IMR-90 (cell line): ENCODE data around the gene GALNT17. TPM values are rescaled to one million over a fixed set of nuclear protein-coding genes. Genes with fewer than 3 reads are reported as not detected.

Experiments
- ATAC-seq: fragments of 200-7000 bp; cut with Tn5 transposase; 2 replicates; pipeline ENCODE4 v1.9.1; 2020; ENCODE audit warnings: low read depth, mild to moderate bottlenecking, moderate library complexity
- BruUV-seq: library from RNA; stranded (reverse); fragments of 400-500 nt; replicated peaks from 2 replicates; lab custom pipeline; 2021; lab: Mats Ljungman, UMichigan
- CTCF ChIA-PET: fragments of 300-600 bp; formaldehyde crosslinking; extraction: SDS; loops from one replicate; lab custom pipeline; 2021; ENCODE audit warnings: antibody characterized with exemption; lab: Yijun Ruan, JAX
- POLR2A ChIA-PET: fragments of 300-600 bp; sonication (Branson Sonifier 250); formaldehyde crosslinking; loops from one replicate; lab custom pipeline; 2022; ENCODE audit warnings: antibody characterized with exemption; ENCODE audit not compliant: unreplicated experiment; lab: Charles Lee
- DNase-seq: peaks from one replicate; pipeline ENCODE4 v3.0.0; 2013
- H2AFZ ChIP-seq: replicated peaks from 2 replicates; pipeline ENCODE3; 2013; ENCODE audit warnings: low read length, mild to moderate bottlenecking; ENCODE audit not compliant: poor library complexity
- H2AK5ac ChIP-seq: 2 replicates; pipeline ENCODE4 v1.6.1; 2013; ENCODE audit warnings: low read depth, low read length, inconsistent platforms
- H2AK9ac ChIP-seq: replicated peaks from 2 replicates; pipeline ENCODE3; 2013; ENCODE audit warnings: mild to moderate bottlenecking, low read depth, low read length, moderate library complexity; ENCODE audit not compliant: poor library complexity
- H2BK120ac ChIP-seq: 2 replicates; pipeline ENCODE4 v1.6.1; 2013; ENCODE audit warnings: low read depth, low read length, inconsistent platforms
- H2BK15ac ChIP-seq: 3 replicates; pipeline ENCODE4 v1.6.1; 2013; ENCODE audit warnings: low read depth, low read length, inconsistent platforms
- H2BK20ac ChIP-seq: 2 replicates; pipeline ENCODE4 v1.6.1; 2013; ENCODE audit warnings: low read depth, mild to moderate bottlenecking, inconsistent platforms, low read length, moderate library complexity
- H2BK5ac ChIP-seq: 2 replicates; pipeline ENCODE4 v1.6.1; 2013; ENCODE audit warnings: mild to moderate bottlenecking, low read depth, low read length, inconsistent platforms; ENCODE audit not compliant: poor library complexity, severe bottlenecking
- H3K14ac ChIP-seq: replicated peaks from 2 replicates; pipeline ENCODE4 v1.6.1; 2013; ENCODE audit warnings: low read depth, low read length, inconsistent platforms
- H3K18ac ChIP-seq: 2 replicates; pipeline ENCODE4 v1.6.1; 2013; ENCODE audit warnings: low read depth, low read length, control low read depth
- H3K23ac ChIP-seq: 2 replicates; pipeline ENCODE4 v1.6.1; 2013; ENCODE audit warnings: low read depth, low read length, inconsistent platforms
- H3K27ac ChIP-seq: 2 replicates; pipeline ENCODE4 v1.5.1; 2013; ENCODE audit warnings: mild to moderate bottlenecking, control low read depth, low read length; ENCODE audit not compliant: insufficient read depth
- H3K27me3 ChIP-seq: 2 replicates; pipeline ENCODE4 v1.6.1; 2013; ENCODE audit warnings: low read length; ENCODE audit not compliant: control insufficient read depth, insufficient read depth
- H3K36me3 ChIP-seq: 2 replicates; pipeline ENCODE4 v1.6.1; 2013; ENCODE audit warnings: low read length, mixed read lengths; ENCODE audit not compliant: control insufficient read depth, insufficient read depth
- H3K4ac ChIP-seq: 2 replicates; pipeline ENCODE4 v1.6.1; 2013; ENCODE audit warnings: low read depth, low read length, inconsistent platforms
- H3K4me1 ChIP-seq: 2 replicates; pipeline ENCODE4 v1.6.1; 2013; ENCODE audit warnings: low read length, mixed read lengths; ENCODE audit not compliant: control insufficient read depth, insufficient read depth
- H3K4me2 ChIP-seq: 2 replicates; pipeline ENCODE4 v1.6.1; 2013; ENCODE audit warnings: low read depth, mild to moderate bottlenecking, control low read depth, low read length, moderate library complexity
- H3K4me3 ChIP-seq: 2 replicates; pipeline ENCODE4 v1.5.1; 2013; ENCODE audit warnings: low read depth, mild to moderate bottlenecking, control low read depth, low read length, moderate library complexity; ENCODE audit not compliant: insufficient read depth
- H3K56ac ChIP-seq: 2 replicates; pipeline ENCODE4 v1.6.1; 2013; ENCODE audit warnings: low read length, inconsistent platforms; ENCODE audit not compliant: insufficient read depth; ENCODE audit errors: extremely low read depth
- H3K79me1 ChIP-seq, 2 experiments: 2 replicates each; pipeline ENCODE4 v1.6.1; 2013; ENCODE audit warnings: low read length in 2 of 2, inconsistent platforms in 1 of 2, low read depth in 1 of 2
- H3K9ac ChIP-seq: 2 replicates; pipeline ENCODE4 v1.6.1; 2013; ENCODE audit warnings: low read depth, low read length, control low read depth
- H3K9me1 ChIP-seq: 2 replicates; pipeline ENCODE4 v1.6.1; 2013; ENCODE audit warnings: low read length, inconsistent platforms; ENCODE audit not compliant: insufficient read depth
- H3K9me3 ChIP-seq: 2 replicates; pipeline ENCODE4 v1.6.1; 2013; ENCODE audit warnings: low read length; ENCODE audit not compliant: control insufficient read depth, insufficient read depth
- H4K20me1 ChIP-seq: 2 replicates; pipeline ENCODE4 v1.6.1; 2013; ENCODE audit warnings: low read length, inconsistent platforms; ENCODE audit not compliant: insufficient read depth
- H4K5ac ChIP-seq: 2 replicates; pipeline ENCODE4 v1.6.1; 2013; ENCODE audit warnings: mild to moderate bottlenecking, low read depth, low read length, control low read depth
- H4K8ac ChIP-seq, 2 experiments: 2 replicates each; pipeline ENCODE4 v1.6.1; 2013; ENCODE audit warnings: low read depth in 2 of 2, low read length in 2 of 2, control low read depth in 1 of 2, inconsistent platforms in 1 of 2
- H4K91ac ChIP-seq: 2 replicates; pipeline ENCODE4 v1.6.1; 2013; ENCODE audit warnings: low read depth, low read length, inconsistent platforms; ENCODE audit not compliant: insufficient read depth
- BHLHE40 ChIP-seq: fragments of 150-350 bp; IDR thresholded peaks from 2 replicates; pipeline ENCODE4 v1.6.1; 2016; ENCODE audit warnings: mild to moderate bottlenecking, low read depth, low read length
- CEBPB ChIP-seq: IDR thresholded peaks from 2 replicates; pipeline ENCODE4 v1.6.1; 2012; ENCODE audit warnings: low read depth, low read length, improper control_type of control experiment
- CHD1 ChIP-seq: IDR thresholded peaks from 2 replicates; pipeline ENCODE4 v1.6.1; 2012; ENCODE audit warnings: low read depth, low read length, improper control_type of control experiment
- FOS ChIP-seq: fragments of 150-350 bp; IDR thresholded peaks from 2 replicates; pipeline ENCODE4 v1.6.1; 2016; ENCODE audit warnings: low read depth, low read length
- MAFK ChIP-seq: IDR thresholded peaks from 2 replicates; pipeline ENCODE4 v1.6.1; 2012; ENCODE audit warnings: low read depth, low read length, improper control_type of control experiment
- MAZ ChIP-seq: IDR thresholded peaks from 2 replicates; pipeline ENCODE4 v1.6.1; 2012; ENCODE audit warnings: low read depth, mild to moderate bottlenecking, low read length, improper control_type of control experiment, moderate library complexity, borderline replicate concordance
- MXI1 ChIP-seq: IDR thresholded peaks from 2 replicates; pipeline ENCODE4 v1.6.1; 2012; ENCODE audit warnings: low read depth, mild to moderate bottlenecking, low read length, moderate library complexity, borderline replicate concordance
- NFE2L2 ChIP-seq: fragments of 150-350 bp; IDR thresholded peaks from 2 replicates; pipeline ENCODE4 v1.6.1; 2016; ENCODE audit warnings: low read depth, mild to moderate bottlenecking, low read length
- POLR2A ChIP-seq: IDR thresholded peaks from 2 replicates; pipeline ENCODE4 v1.6.1; 2012; ENCODE audit warnings: mild to moderate bottlenecking, low read depth, low read length
- RAD21 ChIP-seq: IDR thresholded peaks from 2 replicates; pipeline ENCODE4 v1.6.1; 2012; ENCODE audit warnings: low read length, improper control_type of control experiment
- RCOR1 ChIP-seq: IDR thresholded peaks from 2 replicates; pipeline ENCODE4 v1.6.1; 2012; ENCODE audit warnings: mild to moderate bottlenecking, low read length, improper control_type of control experiment; ENCODE audit not compliant: insufficient replicate concordance
- RFX5 ChIP-seq: IDR thresholded peaks from 2 replicates; pipeline ENCODE4 v1.8.0; 2012; ENCODE audit warnings: low read depth, mild to moderate bottlenecking, low read length, moderate library complexity
- SMC3 ChIP-seq: fragments of 150-350 bp; IDR thresholded peaks from 2 replicates; pipeline ENCODE4 v1.6.1; 2016; ENCODE audit warnings: low read depth, mild to moderate bottlenecking, antibody characterized with exemption, low read length, moderate library complexity
- WGBS, 2 experiments: methylation state at CpG; one replicate each; pipeline versions ENCODE4 v1.1.5 to v1.1.7; 2013; ENCODE audit warnings: missing lambda C conversion rate in 2 of 2; ENCODE audit not compliant: insufficient read length in 1 of 2; ENCODE audit errors: extremely low coverage in 2 of 2; 5-methylcytosine and 5-hydroxymethylcytosine counted together
- dilution Hi-C: fragments of 300-500 bp; cut with HindIII; formaldehyde crosslinking; loops from one replicate; pipeline ENCODE4 v1.14.3; 2018; ENCODE audit warnings: low sequenced_read_pairs; ENCODE audit not compliant: unreplicated experiment
- in situ Hi-C: fragments of 300-500 bp; cut with MboI; formaldehyde crosslinking; loops from 3 replicates; pipeline ENCODE4 v1.14.3; 2019; ENCODE audit warnings: low sequenced_read_pairs, inconsistent platforms, mixed read lengths
- intact Hi-C: fragments of 100-400 bp; cut with micrococcal nuclease; formaldehyde crosslinking; loops from 2 replicates; pipeline ENCODE4 v1.10.0; 2022
- polyA plus RNA-seq, 3 experiments: library from polyadenylated mRNA; depleted of rRNA; stranded (reverse); fragments of >200 nt; gene quantifications; 2 replicates each; pipeline ENCODE4 v1.2.3, GENCODE V29; 2012; ENCODE audit warnings: low replicate concordance in 1 of 3
- total RNA-seq: library from RNA; depleted of rRNA; stranded (reverse); fragments of >200 nt; gene quantifications from 2 replicates; pipeline ENCODE4 v1.2.3, GENCODE V29; 2012
- TF ChIP-seq, protein P1 (sequence below): conservative IDR thresholded peaks from 2 replicates; pipeline ENCODE4 v1.5.1; 2012; ENCODE audit warnings: mild to moderate bottlenecking, low read depth, low read length, improper control_type of control experiment
- TF ChIP-seq, protein P2 (sequence below): fragments of 150-350 bp; IDR thresholded peaks from 2 replicates; pipeline ENCODE4 v1.6.1; 2017; ENCODE audit warnings: mild to moderate bottlenecking, antibody characterized with exemption, low read length, low read depth
- TF ChIP-seq, protein P3 (sequence below): fragments of 150-350 bp; IDR thresholded peaks from 2 replicates; pipeline ENCODE4 v1.6.1; 2016; ENCODE audit warnings: low read depth, mild to moderate bottlenecking, low read length, moderate library complexity, borderline replicate concordance

GALNT17 gene
- total and polyA plus RNA-seq, 2 of the 4 experiments (the other 2 are of a cell fraction): not detected

DNA sequence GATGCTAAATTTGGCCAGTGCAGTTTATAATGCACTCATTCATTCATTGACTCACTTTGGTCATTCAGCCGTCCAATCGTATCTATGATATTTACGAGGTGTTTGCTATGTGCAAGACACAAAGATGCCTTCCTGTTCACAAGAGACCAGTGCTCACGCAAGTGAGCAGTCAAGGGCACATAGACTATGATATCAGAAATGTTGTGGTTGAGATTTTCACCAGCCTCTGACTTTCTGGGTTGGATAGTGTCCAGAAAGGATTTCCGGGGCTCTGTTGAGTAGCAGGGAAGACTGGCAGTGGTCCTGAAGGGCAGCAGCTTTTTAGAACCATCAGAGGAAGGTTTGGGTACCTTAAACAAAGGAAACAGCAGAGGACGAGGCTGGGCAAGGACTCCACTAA lies 191.8 kb downstream of the GALNT17 start:
- Histone ChIP-seq H3K18ac (no peak overlapping the region), H3K4ac (no peak overlapping the region), H2AK9ac (no peak overlapping the region), H2BK5ac (no peak overlapping the region), H3K4me3 (no peak overlapping the region), H3K23ac (no peak overlapping the region), H3K27me3 (no peaks in the 10 kb centered on the region), H3K79me1 (no peaks in the 10 kb centered on the region), H3K9me3 (peaks cover 20% of the 10 kb centered on the region), H3K36me3 (no peaks in the 10 kb centered on the region), H2BK120ac (no peak overlapping the region), H2BK20ac (no peak overlapping the region), H4K8ac (no peak overlapping the region), H3K9me1 (no peaks in the 10 kb centered on the region), H3K4me1 (no peaks in the 10 kb centered on the region), H4K91ac (no peak overlapping the region), H2AK5ac (no peak overlapping the region), H4K20me1 (no peaks in the 10 kb centered on the region), H3K4me2 (no peak overlapping the region), H3K56ac (no peak overlapping the region), H3K27ac (no peak overlapping the region), H3K9ac (no peak overlapping the region), H2BK15ac (no peak overlapping the region), H2AFZ (no peak overlapping the region), H4K5ac (no peak overlapping the region), H3K14ac (no peak overlapping the region)
- in situ Hi-C loops (no loop called here), intact Hi-C loops (no loop called here), dilution Hi-C loops (no loop called here)
- 10% methylated on average over 2 of the region's 6 CpGs; no CpG with 5 or more reads in 1 of the 2 experiments for WGBS, 2 experiments
- ATAC-seq (no peak), DNase-seq (no peak)
- ChIA-PET CTCF (no interaction called here), POLR2A (no interaction called here)
- TF ChIP-seq, protein P1, sequence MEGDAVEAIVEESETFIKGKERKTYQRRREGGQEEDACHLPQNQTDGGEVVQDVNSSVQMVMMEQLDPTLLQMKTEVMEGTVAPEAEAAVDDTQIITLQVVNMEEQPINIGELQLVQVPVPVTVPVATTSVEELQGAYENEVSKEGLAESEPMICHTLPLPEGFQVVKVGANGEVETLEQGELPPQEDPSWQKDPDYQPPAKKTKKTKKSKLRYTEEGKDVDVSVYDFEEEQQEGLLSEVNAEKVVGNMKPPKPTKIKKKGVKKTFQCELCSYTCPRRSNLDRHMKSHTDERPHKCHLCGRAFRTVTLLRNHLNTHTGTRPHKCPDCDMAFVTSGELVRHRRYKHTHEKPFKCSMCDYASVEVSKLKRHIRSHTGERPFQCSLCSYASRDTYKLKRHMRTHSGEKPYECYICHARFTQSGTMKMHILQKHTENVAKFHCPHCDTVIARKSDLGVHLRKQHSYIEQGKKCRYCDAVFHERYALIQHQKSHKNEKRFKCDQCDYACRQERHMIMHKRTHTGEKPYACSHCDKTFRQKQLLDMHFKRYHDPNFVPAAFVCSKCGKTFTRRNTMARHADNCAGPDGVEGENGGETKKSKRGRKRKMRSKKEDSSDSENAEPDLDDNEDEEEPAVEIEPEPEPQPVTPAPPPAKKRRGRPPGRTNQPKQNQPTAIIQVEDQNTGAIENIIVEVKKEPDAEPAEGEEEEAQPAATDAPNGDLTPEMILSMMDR: no peak
- TF ChIP-seq, protein P2, sequence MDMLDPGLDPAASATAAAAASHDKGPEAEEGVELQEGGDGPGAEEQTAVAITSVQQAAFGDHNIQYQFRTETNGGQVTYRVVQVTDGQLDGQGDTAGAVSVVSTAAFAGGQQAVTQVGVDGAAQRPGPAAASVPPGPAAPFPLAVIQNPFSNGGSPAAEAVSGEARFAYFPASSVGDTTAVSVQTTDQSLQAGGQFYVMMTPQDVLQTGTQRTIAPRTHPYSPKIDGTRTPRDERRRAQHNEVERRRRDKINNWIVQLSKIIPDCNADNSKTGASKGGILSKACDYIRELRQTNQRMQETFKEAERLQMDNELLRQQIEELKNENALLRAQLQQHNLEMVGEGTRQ: no peak
- TF ChIP-seq, protein P3, sequence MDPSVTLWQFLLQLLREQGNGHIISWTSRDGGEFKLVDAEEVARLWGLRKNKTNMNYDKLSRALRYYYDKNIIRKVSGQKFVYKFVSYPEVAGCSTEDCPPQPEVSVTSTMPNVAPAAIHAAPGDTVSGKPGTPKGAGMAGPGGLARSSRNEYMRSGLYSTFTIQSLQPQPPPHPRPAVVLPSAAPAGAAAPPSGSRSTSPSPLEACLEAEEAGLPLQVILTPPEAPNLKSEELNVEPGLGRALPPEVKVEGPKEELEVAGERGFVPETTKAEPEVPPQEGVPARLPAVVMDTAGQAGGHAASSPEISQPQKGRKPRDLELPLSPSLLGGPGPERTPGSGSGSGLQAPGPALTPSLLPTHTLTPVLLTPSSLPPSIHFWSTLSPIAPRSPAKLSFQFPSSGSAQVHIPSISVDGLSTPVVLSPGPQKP: no peak
- no peak for TF ChIP-seq RAD21
- no peak for TF ChIP-seq MAFK
- no peak for TF ChIP-seq CHD1
- TF ChIP-seq SMC3: no peak
- TF ChIP-seq FOS: no peak
- no peak for TF ChIP-seq POLR2A
- no peak for TF ChIP-seq RCOR1
- TF ChIP-seq RFX5: no peak
- no peak for TF ChIP-seq BHLHE40
- no peak for TF ChIP-seq MAZ
- no peak for TF ChIP-seq NFE2L2
- no peak for TF ChIP-seq CEBPB
- TF ChIP-seq MXI1: no peak
- no TSS peak for BruUV-seq
